Activated CD8-positive, alpha-beta memory T cell treated with anti-CD3 and anti-CD28 coated beads, Interleukin-2, amount 50 U/mL, for 1 hour (primary cell): Measurements from ENCODE around the gene NPR3.

Experiments used
- DNase-seq: peaks from one replicate; pipeline ENCODE4 v3.0.0-alpha.2; 2020; ENCODE audit errors: extremely low read depth

The NPR3 gene

GRCh38 chr5:32711681-32712480, 760 bp downstream of the NPR3 start:
- DNase-seq: no peak

- no peak for DNase-seq
Measured at GRCh38 chr5:32712481-32713360, 1.6 kb downstream of the NPR3 start.

GRCh38 chr5:32713361-32713769, 2.2 kb downstream of the NPR3 start:
- DNase-seq: no peak

GRCh38 chr5:32713770-32714381, 2.8 kb downstream of the NPR3 start:
- no peak for DNase-seq

- DNase-seq: no peak
Measured at GRCh38 chr5:32714836-32715235, 3.7 kb downstream of the NPR3 start.

- no peak for DNase-seq
Measured at GRCh38 chr5:32720300-32720699, 9.2 kb downstream of the NPR3 start.

GRCh38 chr5:32721626-32722025, 10.5 kb downstream of the NPR3 start:
- DNase-seq: no peak

- no peak for DNase-seq
Measured at GRCh38 chr5:32722957-32723356, 11.8 kb downstream of the NPR3 start.

GRCh38 chr5:32724526-32724925, 13.4 kb downstream of the NPR3 start:
- no peak for DNase-seq

GRCh38 chr5:32726086-32726557, 15.0 kb downstream of the NPR3 start:
- no peak for DNase-seq

- DNase-seq: no peak
Measured at GRCh38 chr5:32729651-32730050, 18.5 kb downstream of the NPR3 start.

GRCh38 chr5:32733590-32734340, 22.6 kb downstream of the NPR3 start:
- DNase-seq: no peak

GRCh38 chr5:32734827-32735378, 23.8 kb downstream of the NPR3 start:
- DNase-seq: no peak

- DNase-seq: no peak
Measured at GRCh38 chr5:32735512-32735911, 24.4 kb downstream of the NPR3 start.

- no peak for DNase-seq
Measured at GRCh38 chr5:32736842-32737241, 25.7 kb downstream of the NPR3 start.

- DNase-seq: no peak
Measured at GRCh38 chr5:32740651-32741050, 29.5 kb downstream of the NPR3 start.

- DNase-seq: no peak
Measured at GRCh38 chr5:32745317-32745716, 34.2 kb downstream of the NPR3 start.

GRCh38 chr5:32752411-32752810, 41.3 kb downstream of the NPR3 start:
- DNase-seq: no peak

GRCh38 chr5:32753051-32753450, 41.9 kb downstream of the NPR3 start:
- no peak for DNase-seq

- DNase-seq: no peak
Measured at GRCh38 chr5:32753765-32754164, 42.6 kb downstream of the NPR3 start.

GRCh38 chr5:32754284-32754683, 43.2 kb downstream of the NPR3 start:
- no peak for DNase-seq
